WTC11 (cell line): ENCODE data around the gene SYT8. TPM values are rescaled to one million over a fixed set of nuclear protein-coding genes. Genes with fewer than 3 reads are reported as not detected.
"Not testable (repeated sequence)": the region's sequence is repeated elsewhere in the genome, so short reads cannot be mapped to it uniquely, and the experiment has no call there.

Experiments used
- ATAC-seq: fragments of 200-7000 bp; cut with Tn5 transposase; 2 replicates; pipeline ENCODE4 v1.10.0; 2021; ENCODE audit warnings: mild to moderate bottlenecking, moderate library complexity
- CTCF ChIA-PET: fragments of 300-600 bp; sonication (Branson Sonifier 250); formaldehyde crosslinking; loops from one replicate; lab custom pipeline; 2021; ENCODE audit warnings: antibody characterized with exemption; lab: Charles Lee
- POLR2A ChIA-PET: fragments of 350-600 bp; sonication (Branson Sonifier 250); formaldehyde crosslinking; loops from one replicate; lab custom pipeline; 2021; ENCODE audit warnings: antibody characterized with exemption; lab: Charles Lee
- DNase-seq: peaks from one replicate; pipeline ENCODE4 v3.0.0; 2021; ENCODE audit warnings: low spot score
- H3K27ac Mint-ChIP-seq: 2 replicates; pipeline ENCODE4 v1.8.0; 2021; ENCODE audit warnings: mixed read lengths
- H3K27me3 Mint-ChIP-seq: 2 replicates; pipeline ENCODE4 v1.8.0; 2021; ENCODE audit warnings: low read depth, mild to moderate bottlenecking, moderate library complexity, mixed read lengths
- H3K36me3 Mint-ChIP-seq: 2 replicates; pipeline ENCODE4 v1.8.0; 2021; ENCODE audit warnings: mixed read lengths
- H3K4me1 Mint-ChIP-seq: 2 replicates; pipeline ENCODE4 v1.8.0; 2022; ENCODE audit warnings: mixed read lengths
- H3K4me3 Mint-ChIP-seq: 2 replicates; pipeline ENCODE4 v1.8.0; 2021; ENCODE audit warnings: mild to moderate bottlenecking, moderate library complexity, mixed read lengths
- H3K9me3 Mint-ChIP-seq: 2 replicates; pipeline ENCODE4 v1.8.0; 2021; ENCODE audit warnings: mixed read lengths
- ATF6 ChIP-seq: sonication (generic); formaldehyde crosslinking; IDR thresholded peaks from 2 replicates; pipeline ENCODE4 v1.8.1; 2023; ENCODE audit warnings: mild to moderate bottlenecking, missing genetic modification reagents
- CTCF ChIP-seq: fragments of 200-600 bp; IDR thresholded peaks from 2 replicates; pipeline ENCODE4 v1.8.0; 2022; ENCODE audit warnings: antibody characterized with exemption
- ETV6 ChIP-seq: sonication (generic); formaldehyde crosslinking; IDR thresholded peaks from 2 replicates; pipeline ENCODE4 v1.8.1; 2022; ENCODE audit warnings: mild to moderate bottlenecking, missing genetic modification reagents
- MYBL2 ChIP-seq: sonication (generic); formaldehyde crosslinking; IDR thresholded peaks from 2 replicates; pipeline ENCODE4 v1.8.1; 2023; ENCODE audit warnings: mild to moderate bottlenecking, moderate library complexity, missing genetic modification reagents
- PRRX2 ChIP-seq: fragments of 250-450 bp; sonication (Bioruptor Pico); IDR thresholded peaks from 2 replicates; pipeline ENCODE4 v1.8.0; 2021; ENCODE audit warnings: mild to moderate bottlenecking
- SOX15 ChIP-seq: fragments of 250-450 bp; sonication (Bioruptor Pico); IDR thresholded peaks from 2 replicates; pipeline ENCODE4 v1.9.0; 2021; ENCODE audit warnings: mild to moderate bottlenecking
- TCF7 ChIP-seq: sonication (generic); formaldehyde crosslinking; IDR thresholded peaks from 2 replicates; pipeline ENCODE4 v1.8.0; 2022; ENCODE audit warnings: mild to moderate bottlenecking, low read depth, missing genetic modification reagents, moderate library complexity
- USF2 ChIP-seq: sonication (generic); formaldehyde crosslinking; IDR thresholded peaks from 2 replicates; pipeline ENCODE4 v1.8.1; 2023; ENCODE audit warnings: mild to moderate bottlenecking, missing genetic modification reagents, moderate library complexity
- ZMAT4 ChIP-seq: fragments of 250-450 bp; sonication (Bioruptor Pico); IDR thresholded peaks from 2 replicates; pipeline ENCODE4 v1.9.0; 2021; ENCODE audit warnings: mild to moderate bottlenecking
- total RNA-seq: library from RNA; stranded (reverse); gene quantifications from 3 replicates; pipeline ENCODE4 v1.2.3, GENCODE V29; 2021
- TF ChIP-seq, protein P1 (sequence below): sonication (generic); formaldehyde crosslinking; IDR thresholded peaks from 2 replicates; pipeline ENCODE4 v1.8.1; 2023; ENCODE audit warnings: mild to moderate bottlenecking, missing genetic modification reagents
- TF ChIP-seq, protein P2 (sequence below): fragments of 250-450 bp; sonication (Bioruptor Pico); IDR thresholded peaks from 2 replicates; pipeline ENCODE4 v1.9.0; 2021; ENCODE audit warnings: moderate library complexity, mild to moderate bottlenecking, inconsistent platforms, borderline replicate concordance

The SYT8 gene
- total RNA-seq, 1 experiment from 2014 or later: 0.37 TPM

GRCh38 chr11:1796413-1797011 is 38.3 kb upstream of the SYT8 start:
- H3K27me3 Mint-ChIP-seq: peaks cover 36% of the 10 kb centered on the region
- no peak overlapping the region for H3K27ac Mint-ChIP-seq
- no peak for TF ChIP-seq CTCF
- TF ChIP-seq, all 79 proteins: peak for 0
- POLR2A ChIA-PET: interaction anchor here (0.6 kb wide), 1 partner anchor 11 kb away, joined by 4 read pairs; no protein-coding TSS in a partner anchor
- ATAC-seq: peak; percentile 77
- CTCF ChIA-PET: interaction anchor here (0.7 to 1.2 kb wide), 15 partner anchors 10 to 359 kb away, joined by 3 to 17 read pairs (median 5); no protein-coding TSS in a partner anchor
- H3K36me3 Mint-ChIP-seq: no peaks in the 10 kb centered on the region
- DNase-seq: no peak
- no peak overlapping the region for H3K4me3 Mint-ChIP-seq
- H3K4me1 Mint-ChIP-seq: no peaks in the 10 kb centered on the region
- no peaks in the 10 kb centered on the region for H3K9me3 Mint-ChIP-seq

DNA sequence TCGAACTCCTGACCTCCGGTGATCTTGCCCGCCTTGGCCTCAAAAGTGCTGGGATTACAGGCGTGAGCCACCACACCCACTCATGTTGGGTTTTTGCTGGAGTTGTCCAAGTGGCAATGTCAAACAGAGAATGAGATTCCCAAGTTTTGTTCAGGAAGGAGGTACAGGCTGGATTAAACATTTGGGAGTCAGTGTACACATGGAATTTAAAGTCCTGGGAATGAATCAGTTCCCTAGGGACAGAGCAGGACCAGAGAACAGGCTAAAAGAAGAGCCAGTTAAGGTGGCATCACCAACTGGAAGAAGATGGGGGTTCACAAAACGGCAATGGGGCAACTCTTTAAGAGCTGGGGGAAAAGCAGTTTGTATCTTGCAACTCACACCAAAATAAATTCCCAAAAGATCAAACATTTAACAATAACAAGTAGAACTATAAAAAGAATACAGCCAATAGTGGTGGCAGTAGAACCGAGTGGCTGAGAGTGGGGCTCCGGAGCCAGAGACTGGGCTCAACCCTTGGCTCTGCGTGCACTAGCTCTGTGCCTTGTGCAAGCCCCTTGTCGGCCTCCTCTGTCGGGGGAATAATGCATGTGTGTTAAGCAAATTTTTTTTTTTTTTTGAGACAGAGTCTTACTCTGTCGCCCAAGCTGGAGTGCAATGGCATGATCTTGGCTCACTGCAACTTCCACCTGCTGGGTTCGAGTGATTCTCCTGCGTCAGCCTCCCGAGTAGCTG is 37.2 kb upstream of the SYT8 start:
- no peaks in the 10 kb centered on the region for H3K36me3 Mint-ChIP-seq
- no peaks in the 10 kb centered on the region for H3K9me3 Mint-ChIP-seq
- POLR2A ChIA-PET: interaction anchor here (0.6 kb wide), 1 partner anchor 10 kb away, joined by 4 read pairs; no protein-coding TSS in a partner anchor
- DNase-seq (no peak), ATAC-seq (no peak)
- H3K27me3 Mint-ChIP-seq: peaks cover 27% of the 10 kb centered on the region
- no peak for TF ChIP-seq PRRX2
- no peak for TF ChIP-seq MYBL2 (CRISPR knock-in tag)
- no peak for TF ChIP-seq USF2
- TF ChIP-seq ATF6: no peak
- no peak overlapping the region for H3K27ac Mint-ChIP-seq
- no peak overlapping the region for H3K4me3 Mint-ChIP-seq
- H3K4me1 Mint-ChIP-seq: no peaks in the 10 kb centered on the region
- CTCF ChIA-PET: interaction anchor here (0.7 to 1.5 kb wide), 11 partner anchors 9 to 355 kb away, joined by 3 to 17 read pairs (median 6); no protein-coding TSS in a partner anchor

GRCh38 chr11:1803246-1803645 is 31.5 kb upstream of the SYT8 start:
- Mint-ChIP-seq H3K4me1 (peaks cover 8% of the 10 kb centered on the region), H3K27ac (no peak overlapping the region), H3K4me3 (no peak overlapping the region), H3K9me3 (no peaks in the 10 kb centered on the region; the same call in 1 of the 2 replicates), H3K27me3 (peaks cover 14% of the 10 kb centered on the region), H3K36me3 (no peaks in the 10 kb centered on the region)
- ChIA-PET CTCF (interaction anchor here (0.9 to 8.3 kb wide), 3 partner anchors 22 to 151 kb away, joined by 3 to 49 read pairs (median 4); no protein-coding TSS in a partner anchor), POLR2A (interaction anchor here (0.6 kb wide), 1 partner anchor 205 kb away, joined by 4 read pairs; the partner anchor contains the start of gene KRTAP5-2)
- no peak for TF ChIP-seq MYBL2 (CRISPR knock-in tag)
- TF ChIP-seq SOX15: no peak
- no peak for TF ChIP-seq ZMAT4 (CRISPR knock-in tag)
- TF ChIP-seq, protein P1, sequence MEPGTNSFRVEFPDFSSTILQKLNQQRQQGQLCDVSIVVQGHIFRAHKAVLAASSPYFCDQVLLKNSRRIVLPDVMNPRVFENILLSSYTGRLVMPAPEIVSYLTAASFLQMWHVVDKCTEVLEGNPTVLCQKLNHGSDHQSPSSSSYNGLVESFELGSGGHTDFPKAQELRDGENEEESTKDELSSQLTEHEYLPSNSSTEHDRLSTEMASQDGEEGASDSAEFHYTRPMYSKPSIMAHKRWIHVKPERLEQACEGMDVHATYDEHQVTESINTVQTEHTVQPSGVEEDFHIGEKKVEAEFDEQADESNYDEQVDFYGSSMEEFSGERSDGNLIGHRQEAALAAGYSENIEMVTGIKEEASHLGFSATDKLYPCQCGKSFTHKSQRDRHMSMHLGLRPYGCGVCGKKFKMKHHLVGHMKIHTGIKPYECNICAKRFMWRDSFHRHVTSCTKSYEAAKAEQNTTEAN (CRISPR knock-in tag): no peak
- no peak for TF ChIP-seq TCF7 (CRISPR knock-in tag)
- no peak for TF ChIP-seq ETV6
- TF ChIP-seq, protein P2, sequence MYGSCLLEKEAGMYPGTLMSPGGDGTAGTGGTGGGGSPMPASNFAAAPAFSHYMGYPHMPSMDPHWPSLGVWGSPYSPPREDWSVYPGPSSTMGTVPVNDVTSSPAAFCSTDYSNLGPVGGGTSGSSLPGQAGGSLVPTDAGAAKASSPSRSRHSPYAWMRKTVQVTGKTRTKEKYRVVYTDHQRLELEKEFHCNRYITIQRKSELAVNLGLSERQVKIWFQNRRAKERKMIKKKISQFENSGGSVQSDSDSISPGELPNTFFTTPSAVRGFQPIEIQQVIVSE (CRISPR knock-in tag): no peak
- ATAC-seq (no peak), DNase-seq (no peak)

DNA sequence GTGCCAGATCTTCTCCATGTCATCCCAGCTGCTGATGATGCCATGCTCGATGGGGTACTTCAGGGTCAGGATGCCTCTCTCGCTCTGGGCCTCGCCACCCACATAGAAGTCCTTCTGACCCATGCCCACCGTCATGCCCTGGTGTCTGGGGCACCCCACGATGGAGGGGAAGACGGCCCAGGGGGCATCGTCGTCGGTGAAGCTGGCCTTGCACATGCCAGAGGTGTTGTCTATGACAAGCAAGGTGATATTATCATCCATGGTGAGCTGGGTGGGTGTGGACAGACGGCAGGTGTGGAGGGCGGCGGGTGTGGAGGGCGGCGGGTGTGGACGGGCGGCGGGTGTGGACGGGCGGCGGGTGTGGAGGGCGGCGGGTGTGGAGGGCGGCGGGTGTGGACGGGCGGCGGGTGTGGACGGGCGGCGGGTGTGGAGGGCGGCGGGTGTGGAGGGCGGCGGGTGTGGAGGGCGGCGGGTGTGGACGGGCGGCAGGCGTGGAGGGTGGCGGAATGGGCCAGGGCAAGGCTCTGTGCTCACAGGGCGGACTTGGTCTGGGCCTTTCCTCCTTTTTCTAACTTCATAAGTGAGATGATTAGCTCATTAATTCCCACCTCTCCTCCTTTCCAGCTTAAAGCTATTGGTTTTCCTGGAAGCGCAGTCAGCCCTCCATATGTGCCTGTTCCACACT is 30.8 kb upstream of the SYT8 start:
- DNase-seq: not testable (repeated sequence)
- POLR2A ChIA-PET: interaction anchor here (0.6 kb wide), 1 partner anchor 206 kb away, joined by 4 read pairs; the partner anchor contains the start of gene KRTAP5-2

More for the DNA sequence above, 30.8 kb upstream of the SYT8 start:
- H3K4me1 Mint-ChIP-seq, ATAC-seq, H3K36me3 Mint-ChIP-seq, H3K4me3 Mint-ChIP-seq, H3K27ac Mint-ChIP-seq, H3K9me3 Mint-ChIP-seq: not testable (repeated sequence)
- CTCF ChIA-PET: interaction anchor here (1.0 to 8.3 kb wide), 4 partner anchors 18 to 151 kb away, joined by 4 to 49 read pairs (median 5); no protein-coding TSS in a partner anchor
- peaks cover 19% of the 10 kb centered on the region for H3K27me3 Mint-ChIP-seq
